GM21619 (cell line): ENCODE data around the gene LRRC8E.

ENCODE experiments used
- ATAC-seq: cut with Tn5 transposase; IDR thresholded peaks from one replicate; pipeline ENCODE4 v1.9.1; 2021; ENCODE audit not compliant: unreplicated experiment

LRRC8E gene

GRCh38 chr19:7867092-7867844, 21.0 kb upstream of the LRRC8E start:
- no peak for ATAC-seq

- no peak for ATAC-seq
Measured at GRCh38 chr19:7868326-7868670, 20.0 kb upstream of the LRRC8E start.

GRCh38 chr19:7868671-7869452, 19.4 kb upstream of the LRRC8E start:
- ATAC-seq, result peak; percentile 51

GRCh38 chr19:7869453-7869909, 18.8 kb upstream of the LRRC8E start:
- ATAC-seq, result peak; percentile 41

- no peak for ATAC-seq
Measured at GRCh38 chr19:7869910-7870511, 18.3 kb upstream of the LRRC8E start.

- ATAC-seq, result no peak
Measured at GRCh38 chr19:7870571-7871436, 17.5 kb upstream of the LRRC8E start.

- no peak for ATAC-seq
Measured at GRCh38 chr19:7871437-7872305, 16.6 kb upstream of the LRRC8E start.

GRCh38 chr19:7872306-7873204, 15.8 kb upstream of the LRRC8E start:
- no peak for ATAC-seq

- no peak for ATAC-seq
Measured at GRCh38 chr19:7873304-7874075, 14.8 kb upstream of the LRRC8E start.

- no peak for ATAC-seq
Measured at GRCh38 chr19:7874076-7874896, 14.0 kb upstream of the LRRC8E start, which contains the start of gene PRR36. PRR36 (minus strand) TSS chr19:7874390; CDS start chr19:7873689, 701 bp downstream.

- ATAC-seq, result no peak
Measured at GRCh38 chr19:7874897-7875273, 13.4 kb upstream of the LRRC8E start.

- ATAC-seq, result no peak
Measured at GRCh38 chr19:7877249-7877836, 11.0 kb upstream of the LRRC8E start.

GRCh38 chr19:7879111-7879807, 9.1 kb upstream of the LRRC8E start:
- no peak for ATAC-seq

- no peak for ATAC-seq
Measured at GRCh38 chr19:7879836-7880235, 8.5 kb upstream of the LRRC8E start.

- no peak for ATAC-seq
Measured at GRCh38 chr19:7881910-7882309, 6.4 kb upstream of the LRRC8E start.

- no peak for ATAC-seq
Measured at GRCh38 chr19:7883105-7883504, 5.2 kb upstream of the LRRC8E start.
